ENCODE measurements around the gene NKD1. TPM values are rescaled to one million over a fixed set of nuclear protein-coding genes. Genes with fewer than 3 reads are reported as not detected.

The NKD1 gene
- total RNA-seq, 1 experiment from 2014 or later, result 0.44 TPM

DNA sequence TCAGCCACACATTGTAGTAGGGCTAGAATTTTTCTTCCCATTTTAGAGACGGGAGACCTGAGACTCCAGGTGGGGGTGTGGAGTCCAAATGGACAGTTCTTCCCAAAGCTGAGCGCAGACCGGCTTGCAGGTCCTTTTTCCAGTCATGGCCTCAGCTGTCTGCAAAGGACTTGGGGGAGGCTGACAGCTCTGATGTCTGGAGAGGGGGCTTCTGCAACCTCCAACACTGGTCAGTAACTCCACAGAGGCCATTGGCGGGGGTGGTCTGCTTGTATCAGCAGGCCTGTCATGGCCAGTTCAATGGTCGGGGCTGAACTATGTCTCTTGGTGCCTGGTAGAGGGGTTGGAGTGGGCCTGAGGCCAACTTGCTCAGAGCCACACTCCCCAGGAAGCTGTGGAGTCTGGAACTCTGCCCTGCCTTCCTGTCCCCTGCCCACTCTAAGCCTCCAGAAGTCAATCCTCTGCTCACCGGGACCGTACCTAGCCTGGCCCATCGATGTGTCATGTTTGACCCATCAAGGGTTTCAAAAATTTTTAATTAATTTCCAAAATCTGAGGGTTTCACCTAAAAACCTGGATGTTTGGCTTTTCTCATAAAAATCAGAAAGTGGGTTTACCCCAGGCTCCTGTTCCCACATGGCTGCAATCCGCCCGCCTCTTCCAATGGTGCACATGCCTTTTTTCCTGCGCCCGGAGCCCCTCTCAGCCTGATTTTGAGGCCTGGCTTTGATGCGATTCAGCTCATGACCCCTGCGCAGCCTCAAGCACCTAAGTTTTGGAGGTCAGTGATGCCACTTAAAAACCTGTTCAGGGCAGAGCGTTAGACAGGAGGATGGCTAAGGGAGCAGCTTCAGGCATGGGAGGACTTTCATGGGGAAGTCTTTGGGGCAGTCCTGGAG is 93.0 kb downstream of the NKD1 start:
- H3F3A ChIP-seq (ENCODE audit: insufficient read depth, low read depth), result no peaks in the 10 kb centered on the region
- no peaks in the 10 kb centered on the region for H3K4me1 ChIP-seq (replicated peaks; ENCODE audit: insufficient read depth)
- ChIA-PET POLR2A (ENCODE audit: unreplicated experiment) (no interaction called here), CTCF (no interaction called here)
- peaks cover 3% of the 10 kb centered on the region; the same call in 1 of the 2 replicates for H3K27me3 ChIP-seq (ENCODE audit: insufficient read depth, low read depth)
- no peak overlapping the region for H2AFZ ChIP-seq
- no peak overlapping the region for H3K4me3 ChIP-seq
- H3K36me3 ChIP-seq (ENCODE audit: low read depth), result no peaks in the 10 kb centered on the region
- H3K9me3 ChIP-seq (ENCODE audit: insufficient read depth, low read depth), result no peaks in the 10 kb centered on the region
- no peaks in the 10 kb centered on the region; the same call in 1 of the 2 replicates for H4K20me1 ChIP-seq (ENCODE audit: insufficient read depth)
- intact Hi-C loops (cut with micrococcal nuclease; ENCODE audit: unreplicated experiment), result no loop called here
- no peak for DNase-seq
- H3K9me2 ChIP-seq (ENCODE audit: insufficient read depth), result no peaks in the 10 kb centered on the region
- no peak for TF ChIP-seq EZH2 (IDR thresholded peaks at IDR 0.05; ENCODE audit: low read depth)
- TF ChIP-seq, protein P1, sequence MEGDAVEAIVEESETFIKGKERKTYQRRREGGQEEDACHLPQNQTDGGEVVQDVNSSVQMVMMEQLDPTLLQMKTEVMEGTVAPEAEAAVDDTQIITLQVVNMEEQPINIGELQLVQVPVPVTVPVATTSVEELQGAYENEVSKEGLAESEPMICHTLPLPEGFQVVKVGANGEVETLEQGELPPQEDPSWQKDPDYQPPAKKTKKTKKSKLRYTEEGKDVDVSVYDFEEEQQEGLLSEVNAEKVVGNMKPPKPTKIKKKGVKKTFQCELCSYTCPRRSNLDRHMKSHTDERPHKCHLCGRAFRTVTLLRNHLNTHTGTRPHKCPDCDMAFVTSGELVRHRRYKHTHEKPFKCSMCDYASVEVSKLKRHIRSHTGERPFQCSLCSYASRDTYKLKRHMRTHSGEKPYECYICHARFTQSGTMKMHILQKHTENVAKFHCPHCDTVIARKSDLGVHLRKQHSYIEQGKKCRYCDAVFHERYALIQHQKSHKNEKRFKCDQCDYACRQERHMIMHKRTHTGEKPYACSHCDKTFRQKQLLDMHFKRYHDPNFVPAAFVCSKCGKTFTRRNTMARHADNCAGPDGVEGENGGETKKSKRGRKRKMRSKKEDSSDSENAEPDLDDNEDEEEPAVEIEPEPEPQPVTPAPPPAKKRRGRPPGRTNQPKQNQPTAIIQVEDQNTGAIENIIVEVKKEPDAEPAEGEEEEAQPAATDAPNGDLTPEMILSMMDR (conservative IDR thresholded peaks at IDR 0.05), result no peak
- no peaks in the 10 kb centered on the region for H3K79me2 ChIP-seq (ENCODE audit: low read depth)
- no peak overlapping the region for H3K27ac ChIP-seq
- no peak overlapping the region for H3K4me2 ChIP-seq
- no TSS peak for BruUV-seq (replicated peaks)

DNA sequence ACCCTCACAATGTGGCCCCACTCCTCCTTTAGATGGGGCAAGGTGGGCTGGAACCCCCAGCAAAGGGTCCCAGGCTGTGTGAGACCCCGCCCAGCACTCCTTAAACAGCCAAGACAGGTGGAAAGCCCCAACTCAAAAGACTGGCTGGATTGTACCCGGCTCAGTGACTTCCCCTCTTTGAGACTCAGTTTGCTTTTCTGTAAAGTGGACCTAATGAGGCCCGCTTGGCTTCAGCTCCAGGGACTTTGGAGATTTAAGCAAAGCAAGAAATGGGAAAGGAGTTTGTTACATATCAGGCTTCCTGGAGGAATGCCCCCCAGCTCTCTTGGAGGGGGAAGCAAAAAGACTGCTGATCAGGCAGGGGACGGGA is 93.6 kb downstream of the NKD1 start:
- no peaks in the 10 kb centered on the region for H3F3A ChIP-seq (ENCODE audit: insufficient read depth, low read depth)
- H3K4me2 ChIP-seq, result no peak overlapping the region
- H3K27me3 ChIP-seq (ENCODE audit: insufficient read depth, low read depth), result peaks cover 3% of the 10 kb centered on the region; the same call in 1 of the 2 replicates
- no peak overlapping the region for H3K4me3 ChIP-seq
- H2AFZ ChIP-seq, result no peak overlapping the region
- no peaks in the 10 kb centered on the region for H3K79me2 ChIP-seq (ENCODE audit: low read depth)
- no peaks in the 10 kb centered on the region for H3K9me3 ChIP-seq (ENCODE audit: insufficient read depth, low read depth)
- BruUV-seq (replicated peaks), result no TSS peak
- POLR2A ChIA-PET (ENCODE audit: unreplicated experiment), result no interaction called here
- H3K36me3 ChIP-seq (ENCODE audit: low read depth), result no peaks in the 10 kb centered on the region
- no peaks in the 10 kb centered on the region for H3K9me2 ChIP-seq (ENCODE audit: insufficient read depth)
- no peak overlapping the region for H3K27ac ChIP-seq
- CTCF ChIA-PET, result no interaction called here
- no peaks in the 10 kb centered on the region for H3K4me1 ChIP-seq (replicated peaks; ENCODE audit: insufficient read depth)
- H4K20me1 ChIP-seq (ENCODE audit: insufficient read depth), result no peaks in the 10 kb centered on the region
- intact Hi-C loops (cut with micrococcal nuclease; ENCODE audit: unreplicated experiment), result no loop called here
- no peak for TF ChIP-seq EZH2 (IDR thresholded peaks at IDR 0.05; ENCODE audit: low read depth)
- TF ChIP-seq, protein P1 (conservative IDR thresholded peaks at IDR 0.05), result no peak
- DNase-seq, result no peak

DNA sequence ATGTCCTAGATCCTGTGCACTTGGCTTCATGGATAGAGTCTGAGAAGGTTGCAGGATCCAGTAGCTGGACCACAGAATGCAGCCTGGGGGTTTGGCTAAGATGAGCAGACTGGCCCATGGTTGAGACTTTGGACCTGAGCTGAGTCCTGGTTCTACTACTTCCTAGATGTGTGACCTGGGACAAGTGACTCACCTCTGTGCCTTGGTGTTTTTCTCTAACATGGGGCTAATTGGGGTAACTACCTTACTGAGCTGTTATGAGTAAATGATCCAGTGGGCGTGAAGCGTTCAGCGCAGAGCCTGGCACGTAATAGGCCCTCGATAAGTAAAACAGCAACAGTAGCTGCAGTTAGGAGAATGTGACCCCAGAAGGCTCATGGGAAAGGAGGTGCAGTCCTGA is 94.2 kb downstream of the NKD1 start:
- no peak overlapping the region for H3K4me2 ChIP-seq
- intact Hi-C loops (cut with micrococcal nuclease; ENCODE audit: unreplicated experiment), result no loop called here
- no peak for TF ChIP-seq EZH2 (IDR thresholded peaks at IDR 0.05; ENCODE audit: low read depth)
- TF ChIP-seq, protein P1 (conservative IDR thresholded peaks at IDR 0.05), result no peak
- H3K36me3 ChIP-seq (ENCODE audit: low read depth), result no peaks in the 10 kb centered on the region
- no peak overlapping the region for H3K27ac ChIP-seq
- no peaks in the 10 kb centered on the region for H3K9me2 ChIP-seq (ENCODE audit: insufficient read depth)
- H3K4me3 ChIP-seq, result no peak overlapping the region
- no peaks in the 10 kb centered on the region for H3K79me2 ChIP-seq (ENCODE audit: low read depth)
- no peaks in the 10 kb centered on the region for H3K9me3 ChIP-seq (ENCODE audit: insufficient read depth, low read depth)
- peaks cover 3% of the 10 kb centered on the region; the same call in 1 of the 2 replicates for H3K27me3 ChIP-seq (ENCODE audit: insufficient read depth, low read depth)
- ChIA-PET POLR2A (ENCODE audit: unreplicated experiment) (no interaction called here), CTCF (no interaction called here)
- no peak overlapping the region for H2AFZ ChIP-seq
- no peaks in the 10 kb centered on the region for H3F3A ChIP-seq (ENCODE audit: insufficient read depth, low read depth)
- no peaks in the 10 kb centered on the region for H3K4me1 ChIP-seq (replicated peaks; ENCODE audit: insufficient read depth)
- BruUV-seq (replicated peaks), result no TSS peak
- no peaks in the 10 kb centered on the region for H4K20me1 ChIP-seq (ENCODE audit: insufficient read depth)
- no peak for DNase-seq
